HG02642 (cell line): Measurements from ENCODE around the gene AIP.
"Not testable (repeated sequence)": the region's sequence is repeated elsewhere in the genome, so short reads cannot be mapped to it uniquely, and the experiment has no call there.

Source experiments
- ATAC-seq: cut with Tn5 transposase; IDR thresholded peaks from one replicate; pipeline ENCODE4 v1.9.1; 2021; ENCODE audit warnings: mild to moderate bottlenecking; ENCODE audit not compliant: unreplicated experiment, poor library complexity

Gene AIP

DNA sequence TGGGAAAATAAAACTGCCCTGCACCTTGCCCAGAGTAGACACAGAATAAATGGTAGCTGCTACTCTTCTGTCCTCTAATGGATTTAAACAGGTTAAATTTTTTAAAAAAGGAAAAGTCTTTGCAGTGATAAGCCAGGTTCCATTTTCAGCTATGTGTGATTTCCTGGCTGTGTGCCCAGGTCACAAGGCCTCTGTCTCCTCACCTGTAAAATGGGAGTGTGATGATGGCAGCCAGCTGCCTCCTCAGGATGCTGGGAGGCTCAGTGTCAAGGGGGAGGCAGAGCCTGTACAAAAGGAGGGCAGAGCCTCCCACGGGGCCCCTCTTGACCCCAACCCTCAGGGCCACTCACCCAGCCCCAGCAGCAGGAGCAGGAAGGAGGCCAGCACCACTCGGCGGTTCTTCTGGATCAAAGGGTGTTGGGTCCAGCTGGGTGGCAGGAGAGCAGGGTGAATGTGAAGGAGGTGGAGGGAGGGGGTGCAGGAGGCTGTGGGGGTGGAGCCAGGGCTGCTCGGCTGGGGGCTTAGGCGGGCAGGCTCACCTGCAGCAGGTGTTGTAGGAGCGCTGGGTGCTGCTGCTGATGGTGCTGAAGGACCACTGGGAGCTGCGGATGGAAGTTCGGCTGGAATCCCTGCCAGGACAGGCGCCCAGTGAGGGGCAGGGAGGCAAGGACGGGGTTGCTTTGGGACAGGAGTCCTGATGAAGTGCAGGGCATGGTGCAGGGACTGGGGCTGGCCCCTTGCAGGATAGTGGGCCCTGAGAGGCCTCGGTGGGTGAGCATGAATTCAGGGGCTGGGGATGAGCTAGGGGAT, 15.7 kb upstream of the AIP start:
- ATAC-seq: no peak

DNA sequence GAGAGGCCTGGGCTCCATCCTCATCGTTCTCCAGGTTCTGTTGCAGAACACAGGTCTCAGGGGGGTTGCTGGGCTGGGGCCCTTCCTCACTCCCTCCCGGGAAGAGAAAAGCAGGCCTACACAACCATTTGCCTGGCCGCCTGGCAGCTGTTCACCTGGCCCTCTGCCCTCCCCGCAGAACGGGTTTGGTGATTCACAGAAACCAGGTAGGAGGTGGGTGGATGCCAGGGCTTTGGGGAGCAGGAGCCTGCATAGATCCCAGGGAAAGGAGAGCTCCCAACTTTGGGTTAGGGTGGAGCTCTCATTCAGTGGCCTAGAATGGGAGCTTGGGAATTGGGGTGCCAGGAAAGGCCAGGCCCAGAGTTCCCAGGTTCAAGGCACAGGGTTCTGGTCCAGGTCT, 14.8 kb upstream of the AIP start:
- no peak for ATAC-seq

DNA sequence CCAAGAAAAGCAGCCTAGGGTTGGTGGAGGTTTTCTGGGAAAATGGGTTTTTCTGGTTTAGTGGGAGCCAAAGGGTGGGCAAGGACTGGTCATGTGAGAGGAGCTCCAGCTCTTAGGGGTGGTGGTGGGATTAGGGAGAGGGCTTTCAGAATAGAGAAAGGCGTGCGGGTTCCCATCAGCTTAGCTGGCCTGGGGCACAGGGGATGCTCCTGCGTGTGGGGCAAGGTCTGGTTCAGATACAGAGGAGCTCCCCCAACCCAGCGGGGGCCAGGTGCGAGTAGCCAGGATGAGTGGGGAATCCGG, 14.4 kb upstream of the AIP start:
- no peak for ATAC-seq

DNA sequence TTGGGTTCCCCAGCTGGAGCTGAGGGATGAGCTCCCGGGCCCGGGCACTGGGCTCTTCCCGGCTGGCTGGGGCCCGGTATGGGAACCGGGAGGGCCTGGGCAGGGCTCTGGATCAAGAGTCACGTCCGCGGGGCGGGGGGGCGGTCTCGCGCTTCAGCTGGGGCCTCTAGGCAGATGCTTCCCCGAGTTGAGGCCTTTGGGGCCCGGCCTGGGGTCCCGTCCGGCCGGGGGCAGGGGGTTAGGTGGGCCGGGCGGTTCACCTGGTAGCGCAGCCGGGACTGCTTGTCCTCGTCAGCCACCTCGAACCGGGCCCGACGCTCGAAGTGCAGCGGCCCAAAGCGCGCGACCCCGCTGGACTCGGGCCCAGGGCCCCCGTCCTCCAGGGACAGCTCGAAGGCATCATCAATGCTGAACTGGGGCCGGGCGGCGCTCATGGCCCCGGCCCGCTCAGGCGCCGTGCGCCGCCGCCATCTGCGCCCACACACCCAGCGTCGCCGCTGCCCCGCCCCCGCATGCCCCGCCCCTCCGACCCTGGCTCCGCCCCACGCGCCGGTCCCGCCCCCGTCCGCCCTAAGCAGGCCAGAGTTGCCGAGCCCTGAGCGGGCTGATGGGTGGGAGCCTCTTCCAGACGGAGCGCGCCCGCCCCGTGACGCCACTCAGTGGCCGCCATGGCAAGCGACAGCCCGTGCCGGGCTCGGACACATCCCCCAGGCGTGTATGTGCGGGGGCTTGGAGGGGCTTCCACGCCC, 13.9 kb upstream of the AIP start, which contains the start of gene TMEM134:
Gene TMEM134, minus strand, starts transcription at position 493 of the 749 bp plus-strand sequence. Its CDS starts 59 bp downstream, at position 434.
- peak; percentile 74 for ATAC-seq

DNA sequence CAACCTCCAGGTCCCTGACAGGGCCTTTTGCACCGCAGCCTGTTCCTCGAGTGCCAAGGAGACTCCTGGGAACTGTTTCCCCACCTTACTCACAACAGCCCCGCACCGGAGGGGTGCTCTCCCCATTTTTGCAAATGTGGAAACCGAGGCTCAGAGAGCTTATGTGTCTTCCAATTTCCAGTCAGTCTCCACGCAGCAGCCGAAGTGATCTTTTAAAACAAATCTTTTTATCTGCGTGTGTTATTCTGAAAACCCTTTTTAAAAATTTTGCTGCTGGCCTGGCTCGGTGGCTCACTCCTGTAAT, 13.4 kb upstream of the AIP start:
- ATAC-seq: no peak

DNA sequence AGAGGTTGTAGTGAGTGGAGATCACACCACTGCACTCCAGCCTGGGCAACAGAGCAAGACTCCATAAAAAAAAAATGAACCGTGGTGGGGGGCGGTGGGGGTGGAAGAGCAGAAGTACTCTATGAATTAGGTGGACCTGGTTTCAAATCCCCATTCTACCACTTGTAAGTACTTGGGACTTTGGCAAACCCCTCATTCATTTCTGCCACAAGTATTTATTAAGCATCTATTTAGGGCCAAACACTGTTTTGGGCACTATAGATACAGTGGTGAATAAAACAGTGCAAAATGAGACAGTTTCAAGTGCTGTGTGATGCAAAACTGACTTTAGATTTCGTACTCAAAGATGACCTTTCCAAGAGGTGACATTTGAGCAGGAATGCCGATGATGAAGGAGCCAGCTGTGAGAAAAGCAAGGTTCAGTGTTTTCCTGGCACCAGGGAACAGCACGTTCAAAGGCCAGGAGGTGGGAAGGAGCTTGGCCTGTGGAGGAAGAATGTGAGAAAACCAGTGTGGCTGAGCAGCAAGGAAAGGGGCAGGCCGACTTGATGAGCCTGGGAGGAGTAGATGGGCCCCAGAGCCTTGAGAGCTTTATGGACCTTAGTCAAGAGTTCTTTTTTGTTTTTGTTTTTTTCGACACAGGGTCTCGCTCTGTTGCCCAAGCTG, 12.4 kb upstream of the AIP start:
- no peak for ATAC-seq

DNA sequence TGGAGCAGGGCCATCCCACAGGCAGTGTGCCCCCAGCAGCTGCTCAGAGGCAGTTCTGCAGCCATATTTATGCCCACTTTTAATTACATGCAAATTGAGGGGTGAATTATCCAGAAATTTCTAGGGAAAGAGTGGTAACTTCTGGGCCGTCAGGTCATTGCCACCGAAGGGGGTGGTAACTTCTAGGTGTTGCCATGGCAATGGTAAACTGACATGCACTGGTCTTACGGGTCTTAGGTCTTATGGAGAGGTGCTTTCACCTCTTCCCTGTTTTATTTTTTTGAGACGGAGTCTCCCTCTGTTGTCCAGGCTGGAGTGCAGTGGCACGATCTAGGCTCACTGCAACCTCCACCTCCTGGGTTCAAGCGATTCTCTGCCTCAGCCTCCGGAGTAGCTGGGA, 9.9 kb upstream of the AIP start:
- no peak for ATAC-seq

DNA sequence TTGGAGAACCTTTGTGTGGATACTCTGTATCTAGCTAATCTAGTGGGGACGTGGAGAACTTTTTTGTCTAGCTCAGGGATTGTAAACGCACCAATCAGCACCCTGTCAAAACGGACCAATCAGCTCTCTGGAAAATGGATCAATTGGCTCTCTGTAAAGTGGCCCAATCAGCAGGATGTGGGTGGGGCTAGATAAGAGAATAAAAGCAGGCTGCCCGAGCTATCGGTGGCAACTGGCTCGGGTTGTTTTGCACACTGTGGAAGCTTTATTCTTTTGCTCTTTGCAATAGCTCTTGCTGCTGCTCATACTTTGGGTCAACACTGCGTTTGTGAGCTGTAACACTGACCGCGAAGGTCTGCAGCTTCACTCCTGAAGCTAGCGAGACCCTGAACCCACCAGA, 6.1 kb upstream of the AIP start:
- not testable (repeated sequence) for ATAC-seq

DNA sequence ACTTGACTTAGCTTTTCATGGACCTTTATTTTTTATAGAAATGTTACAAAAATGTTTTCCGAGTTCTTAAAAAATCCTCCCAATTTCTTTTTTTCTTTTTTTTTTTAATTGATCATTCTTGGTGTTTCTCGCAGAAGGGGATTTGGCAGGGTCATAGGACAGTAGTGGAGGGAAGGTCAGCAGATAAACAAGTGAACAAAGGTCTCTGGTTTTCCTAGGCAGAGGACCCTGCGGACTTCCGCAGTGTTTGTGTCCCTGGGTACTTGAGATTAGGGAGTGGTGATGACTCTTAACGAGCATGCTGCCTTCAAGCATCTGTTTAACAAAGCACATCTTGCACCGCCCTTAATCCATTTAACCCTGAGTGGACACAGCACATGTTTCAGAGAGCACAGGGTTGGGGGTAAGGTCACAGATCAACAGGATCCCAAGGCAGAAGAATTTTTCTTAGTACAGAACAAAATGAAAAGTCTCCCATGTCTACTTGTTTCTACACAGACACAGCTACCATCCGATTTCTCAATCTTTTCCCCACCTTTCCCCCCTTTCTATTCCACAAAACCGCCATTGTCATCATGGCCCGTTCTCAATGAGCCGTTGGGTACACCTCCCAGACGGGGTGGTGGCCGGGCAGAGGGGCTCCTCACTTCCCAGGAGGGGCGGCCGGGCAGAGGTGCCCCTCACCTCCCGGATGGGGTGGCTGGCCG, 5.3 kb upstream of the AIP start:
- ATAC-seq: not testable (repeated sequence)

DNA sequence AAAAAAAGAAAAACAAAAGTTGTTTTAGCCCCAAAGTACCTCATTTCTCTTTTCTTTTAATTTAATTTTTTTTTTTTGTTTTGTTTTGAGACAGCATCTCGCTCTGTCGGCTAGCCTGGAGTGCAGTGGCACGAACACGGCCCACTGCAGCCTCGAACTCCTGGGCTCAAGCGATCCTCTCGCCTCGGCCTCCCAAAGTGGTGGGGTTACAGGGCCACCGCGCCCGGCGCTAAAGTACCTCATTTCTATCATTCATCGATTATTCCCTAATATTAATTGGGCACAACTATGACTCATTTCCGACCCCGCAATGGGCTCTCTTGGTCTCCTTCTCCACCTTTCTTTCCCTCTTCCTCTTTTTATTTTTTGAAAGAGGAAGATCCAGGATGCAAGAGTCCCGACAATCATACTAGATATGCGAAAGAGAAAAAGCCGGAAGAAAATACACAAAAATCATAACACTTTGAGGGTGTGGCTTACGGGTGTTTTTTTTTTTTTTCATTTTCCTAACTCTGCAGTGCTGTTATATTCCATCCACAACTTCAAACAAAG, 475 bp upstream of the AIP start:
- ATAC-seq: no peak

DNA sequence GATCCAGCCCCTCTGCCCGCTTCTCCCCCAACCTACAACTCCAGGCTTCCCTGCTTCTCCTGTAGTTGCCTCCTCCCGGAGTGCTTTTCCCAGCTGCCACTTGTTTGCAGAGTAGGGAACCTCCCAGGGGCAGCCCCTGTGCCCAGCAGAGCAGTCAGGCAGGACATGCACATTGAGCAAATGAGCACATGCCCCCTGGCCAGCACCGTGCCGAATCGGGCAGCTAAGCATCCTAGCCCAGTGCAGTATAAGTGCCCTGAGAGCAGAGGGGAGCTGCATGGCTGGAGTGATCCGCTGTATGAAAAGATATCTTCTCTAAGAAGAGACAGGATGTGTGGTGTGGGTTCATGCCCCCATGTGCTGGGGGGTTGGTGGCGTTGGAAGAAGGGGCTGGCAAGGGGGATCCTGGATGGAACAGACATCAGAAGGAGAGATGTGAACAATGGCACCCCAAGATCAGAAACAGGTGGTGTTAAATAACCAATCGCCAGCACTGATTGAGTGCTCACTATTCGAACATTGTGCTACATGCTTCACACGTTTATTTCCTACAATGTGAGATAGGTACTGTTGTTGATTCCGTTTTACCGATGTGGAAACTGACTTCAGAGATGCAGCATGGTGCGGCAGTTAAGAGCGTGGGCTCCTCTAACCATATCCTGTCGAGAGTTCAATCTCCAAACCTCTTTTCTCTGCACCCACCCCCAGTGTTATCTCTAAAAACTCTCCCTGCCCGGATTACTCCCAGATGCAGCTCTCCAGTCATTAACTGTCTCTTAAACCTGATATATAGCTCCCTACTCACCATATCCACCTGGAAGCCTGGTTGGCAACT, 1.2 kb downstream of the AIP start:
- no peak for ATAC-seq

DNA sequence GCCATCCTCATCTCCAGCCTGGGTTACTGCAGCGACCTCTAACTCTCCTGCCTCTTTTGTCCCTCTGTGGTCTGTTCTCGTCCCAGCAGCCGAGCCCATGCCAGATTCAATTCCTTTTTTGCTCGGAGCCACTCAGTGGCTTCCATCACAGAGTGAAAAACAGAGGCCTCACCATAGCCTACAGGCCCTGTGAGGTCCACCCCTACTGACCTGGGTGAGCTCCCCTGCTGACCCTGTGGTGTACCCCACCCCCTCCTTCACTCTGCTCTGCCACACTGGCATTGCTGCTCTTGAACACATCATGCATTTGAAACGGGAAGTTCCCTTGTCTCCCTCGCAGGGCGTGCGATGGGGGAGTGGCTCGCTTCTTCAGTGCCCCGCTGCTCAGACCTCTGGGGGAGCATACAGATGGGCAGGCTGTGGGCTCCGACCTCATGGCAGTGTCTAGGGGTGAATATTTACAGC, 2.1 kb downstream of the AIP start:
- ATAC-seq: no peak

DNA sequence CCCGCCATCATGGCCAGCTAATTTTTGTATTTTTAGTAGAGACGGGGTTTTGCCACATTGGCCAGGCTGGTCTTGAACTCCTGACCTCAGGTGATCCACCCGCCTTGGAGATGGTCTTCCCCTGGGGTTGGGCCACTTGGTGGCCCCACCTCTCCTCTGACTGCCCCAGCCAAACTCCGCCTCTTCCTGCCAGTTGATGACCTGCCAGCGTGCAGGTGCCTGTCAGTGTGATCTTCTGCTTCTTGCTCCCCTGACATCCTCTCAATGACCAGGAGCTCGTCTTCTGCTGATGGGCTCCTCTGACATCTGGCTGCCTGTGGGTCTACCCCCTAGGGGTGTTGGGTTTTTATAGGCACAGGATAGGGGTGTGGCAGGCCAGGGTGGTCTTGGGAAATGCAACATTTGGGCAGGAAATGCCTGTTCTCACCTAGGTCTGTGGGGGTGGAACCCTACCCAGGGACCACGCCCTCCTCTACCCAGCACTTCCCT, 3.1 kb downstream of the AIP start:
- ATAC-seq: not testable (repeated sequence)

DNA sequence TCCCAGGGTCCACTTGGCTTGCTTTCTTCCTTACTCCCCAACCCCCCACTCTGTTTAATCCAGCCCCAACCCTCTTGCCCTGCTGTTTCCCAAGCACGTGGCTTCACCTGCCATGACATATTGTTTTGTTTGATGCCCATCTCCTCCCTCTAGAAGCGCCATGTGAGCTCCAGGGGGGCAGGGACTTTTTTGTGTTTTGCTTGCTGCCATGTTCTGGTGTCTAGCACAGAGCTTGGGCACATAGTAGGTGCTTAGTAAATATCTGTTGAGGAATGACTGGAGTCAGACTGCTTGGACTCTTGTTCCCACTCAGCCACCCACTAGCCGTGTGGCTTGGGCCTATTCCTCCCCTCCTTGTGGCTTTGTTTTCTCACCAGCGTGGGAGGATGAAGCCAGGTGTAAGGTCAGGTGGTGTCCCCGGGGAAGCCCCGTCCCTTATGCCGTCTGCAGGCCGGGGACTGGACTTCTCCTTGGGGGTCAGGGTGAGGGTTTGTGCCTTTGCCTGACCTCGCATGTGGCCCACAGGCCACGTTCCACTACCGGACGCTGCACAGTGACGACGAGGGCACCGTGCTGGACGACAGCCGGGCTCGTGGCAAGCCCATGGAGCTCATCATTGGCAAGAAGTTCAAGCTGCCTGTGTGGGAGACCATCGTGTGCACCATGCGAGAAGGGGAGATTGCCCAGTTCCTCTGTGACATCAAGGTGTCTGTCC, 3.8 kb downstream of the AIP start:
- peak; percentile 31 for ATAC-seq

DNA sequence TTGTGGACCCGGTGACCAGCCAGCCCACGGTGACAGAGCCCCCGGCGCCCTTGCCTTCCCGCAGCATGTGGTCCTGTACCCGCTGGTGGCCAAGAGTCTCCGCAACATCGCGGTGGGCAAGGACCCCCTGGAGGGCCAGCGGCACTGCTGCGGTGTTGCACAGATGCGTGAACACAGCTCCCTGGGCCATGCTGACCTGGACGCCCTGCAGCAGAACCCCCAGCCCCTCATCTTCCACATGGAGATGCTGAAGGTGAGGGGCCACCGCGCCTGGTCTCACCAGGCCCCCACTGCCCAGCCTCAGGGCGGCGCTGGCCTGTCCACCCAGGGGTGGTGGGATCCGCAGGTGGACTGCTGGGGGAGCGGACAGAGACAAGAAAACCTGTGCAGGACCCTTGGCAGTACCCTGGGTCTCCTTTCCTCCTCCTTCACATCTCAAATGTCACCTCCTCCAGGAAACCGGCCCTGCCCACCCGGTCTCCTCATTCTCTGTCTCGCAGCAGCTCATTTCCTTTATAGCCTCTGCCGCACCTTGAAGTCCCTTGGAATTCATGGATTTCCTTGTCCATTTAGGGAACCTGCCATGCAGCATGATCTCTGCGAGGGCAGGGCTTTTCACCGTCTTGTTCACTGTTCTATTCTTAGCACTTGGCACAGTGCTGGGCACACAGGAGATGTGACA, 6.5 kb downstream of the AIP start:
- no peak for ATAC-seq

DNA sequence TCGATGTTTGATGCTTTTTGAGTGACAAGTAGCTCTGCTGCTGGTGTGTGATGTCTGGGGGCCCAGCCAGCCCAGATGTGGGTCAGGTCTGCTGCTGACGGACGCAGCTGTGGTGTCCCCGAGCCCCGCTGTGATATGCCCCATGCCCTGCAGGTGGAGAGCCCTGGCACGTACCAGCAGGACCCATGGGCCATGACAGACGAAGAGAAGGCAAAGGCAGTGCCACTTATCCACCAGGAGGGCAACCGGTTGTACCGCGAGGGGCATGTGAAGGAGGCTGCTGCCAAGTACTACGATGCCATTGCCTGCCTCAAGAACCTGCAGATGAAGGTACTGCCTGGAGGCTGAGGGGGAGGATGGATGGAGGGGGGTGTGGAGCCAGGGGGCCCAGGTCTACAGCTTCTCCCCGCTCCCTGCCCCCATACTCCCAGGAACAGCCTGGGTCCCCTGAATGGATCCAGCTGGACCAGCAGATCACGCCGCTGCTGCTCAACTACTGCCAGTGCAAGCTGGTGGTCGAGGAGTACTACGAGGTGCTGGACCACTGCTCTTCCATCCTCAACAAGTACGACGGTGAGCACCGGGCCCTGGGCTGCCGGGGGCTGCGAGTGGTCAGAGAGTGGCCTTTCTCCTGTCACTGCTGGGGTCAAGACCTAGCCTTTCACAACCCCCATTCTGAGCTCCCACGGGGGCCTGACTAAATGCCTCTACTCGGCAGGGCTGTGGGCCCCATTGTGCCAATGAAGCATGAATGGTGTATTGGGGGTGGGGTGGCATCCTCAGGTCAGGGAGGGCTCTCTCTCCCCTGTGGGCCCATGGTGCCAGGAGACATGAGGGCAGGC, 7.3 kb downstream of the AIP start:
- no peak for ATAC-seq

DNA sequence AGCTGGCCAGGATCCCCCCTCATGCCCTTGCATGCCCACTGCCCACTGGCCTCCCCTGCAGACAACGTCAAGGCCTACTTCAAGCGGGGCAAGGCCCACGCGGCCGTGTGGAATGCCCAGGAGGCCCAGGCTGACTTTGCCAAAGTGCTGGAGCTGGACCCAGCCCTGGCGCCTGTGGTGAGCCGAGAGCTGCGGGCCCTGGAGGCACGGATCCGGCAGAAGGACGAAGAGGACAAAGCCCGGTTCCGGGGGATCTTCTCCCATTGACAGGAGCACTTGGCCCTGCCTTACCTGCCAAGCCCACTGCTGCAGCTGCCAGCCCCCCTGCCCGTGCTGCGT, 7.9 kb downstream of the AIP start:
- no peak for ATAC-seq
